Motor neuron (in vitro differentiated cells): ENCODE data around the gene GDPD5. TPM values are rescaled to one million over a fixed set of nuclear protein-coding genes. Genes with fewer than 3 reads are reported as not detected.
A peak's percentile ranks its signal among the peaks of the same experiment; 100 is the strongest.

Source experiments
- ATAC-seq, 8 experiments: fragments of 200-7000 bp; cut with Tn5 transposase; replicated peaks in 6 of 8; 2 replicates each; pipeline ENCODE4 v1.8.0; 2021; ENCODE audit warnings: mild to moderate bottlenecking in 8 of 8, moderate library complexity in 8 of 8
- H3K27ac ChIP-seq, 2 donors: fragments of 250-450 bp; sonication (Bioruptor Pico); 2 replicates each; pipeline ENCODE4 v1.9.0; 2021; ENCODE audit warnings: antibody characterized with exemption in 2 of 2, mild to moderate bottlenecking in 2 of 2, moderate library complexity in 1 of 2
- H3K4me1 ChIP-seq, 2 donors: fragments of 250-450 bp; sonication (Bioruptor Pico); replicated peaks in 1 of 2; 2 replicates each; pipeline ENCODE4 v1.6.1; 2021; ENCODE audit warnings: antibody characterized with exemption in 2 of 2, mild to moderate bottlenecking in 2 of 2, moderate library complexity in 1 of 2
- H3K4me3 ChIP-seq, 5 donors: fragments of 250-450 bp; sonication (Bioruptor Pico); 2 replicates each; pipeline ENCODE4 v1.9.0; 2021; ENCODE audit warnings: antibody characterized with exemption in 5 of 5, mild to moderate bottlenecking in 5 of 5, moderate library complexity in 4 of 5
- WGBS, 10 experiments: fragments of 450-650 bp; shearing (Covaris generic); methylation state at CpG; one replicate each; pipeline ENCODE4 v1.0.0; 2022; 5-methylcytosine and 5-hydroxymethylcytosine counted together
- in situ Hi-C, 9 experiments: fragments of 400-800 bp; cut with MboI; loops; one replicate each; pipeline ENCODE4 v1.15.0; 2021; ENCODE audit warnings: low sequenced_read_pairs in 9 of 9, low pct_unique_long_range_greater_than_20kb in 2 of 9; ENCODE audit not compliant: unreplicated experiment in 9 of 9
- total RNA-seq, 8 experiments: library from RNA; unstranded; fragments of 300-600 nt; gene quantifications; 2 replicates each; pipeline versions ENCODE4 v1.2.3 to v1.2.4, GENCODE V29; 2022

The GDPD5 gene
- total RNA-seq, 8 experiments from 2014 or later, result 3.2 to 28.2 (median 16.1) TPM

DNA sequence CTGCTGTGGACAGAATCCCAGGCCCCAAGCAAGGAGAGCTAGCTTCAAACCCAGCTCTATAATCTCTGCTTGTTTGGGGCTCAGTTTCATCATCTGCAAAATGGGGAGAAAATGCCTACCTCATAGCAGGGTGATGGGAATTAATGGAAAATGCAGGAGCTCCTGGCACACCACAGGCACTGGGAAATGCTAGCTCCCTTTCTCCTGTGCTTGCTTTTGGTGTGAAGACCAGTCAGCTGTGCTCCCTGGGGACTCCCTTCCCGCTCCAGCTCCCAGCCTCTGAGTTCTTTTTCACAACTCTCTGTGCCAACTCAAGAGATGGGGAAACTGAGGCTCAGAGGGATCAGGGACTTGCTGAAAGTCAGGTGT, 28.1 kb upstream of the GDPD5 start:
- Histone ChIP-seq H3K4me1 (peaks cover 12 to 19% of the 10 kb centered on the region in 2 donors), H3K4me3 (no peak overlapping the region), H3K27ac (peak overlapping the region; percentile 90 to 96)
- no CpG with 5 or more reads among the region's 1 CpG for WGBS, 10 experiments
- in situ Hi-C loops, result no loop called here
- no peak for ATAC-seq

- no peak overlapping the region for H3K27ac ChIP-seq
- no peak for ATAC-seq
- 20 to 100% (median 73%) methylated on average over 1 to 4 of the region's 6 CpGs; no CpG with 5 or more reads in 5 of the 10 experiments for WGBS, 10 experiments
- no peak overlapping the region for H3K4me3 ChIP-seq
- H3K4me1 ChIP-seq, result peaks cover 12 to 15% of the 10 kb centered on the region in 2 donors
- in situ Hi-C loops, result no loop called here
Measured at GRCh38 chr11:75553182-75553581, 27.4 kb upstream of the GDPD5 start.

DNA sequence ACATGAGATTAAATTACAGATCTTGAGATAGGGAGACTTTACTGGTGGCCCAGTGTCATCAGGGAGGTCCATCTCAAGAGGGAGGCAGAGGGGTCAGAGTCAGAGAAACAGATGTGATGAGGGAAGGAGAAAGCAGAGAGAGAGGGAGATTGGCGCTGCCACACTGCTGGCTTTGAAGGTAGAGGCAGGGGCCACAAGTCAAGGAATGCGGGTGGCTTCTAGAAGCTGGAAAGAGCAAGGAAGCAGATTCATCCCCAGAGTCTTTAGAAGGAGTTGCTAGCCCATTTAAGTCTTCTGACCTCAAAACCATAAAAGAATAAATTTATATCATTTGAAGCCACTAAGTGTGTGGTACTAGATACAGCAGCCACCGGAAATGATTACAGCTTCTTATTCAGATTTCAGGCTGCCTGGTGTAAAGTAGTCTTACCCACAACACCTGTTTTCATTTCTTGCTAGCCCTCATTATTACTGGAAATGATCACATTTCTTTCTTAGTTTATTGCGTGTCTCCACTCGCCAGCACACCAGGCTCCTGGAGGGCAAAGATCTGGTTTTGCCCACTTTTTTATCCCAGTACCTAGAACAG, 23.7 kb upstream of the GDPD5 start:
- Histone ChIP-seq H3K4me3 (no peak overlapping the region), H3K27ac (no peak overlapping the region)
- in situ Hi-C loops, result loop anchor here in 4 of 9 experiments (10.0 to 25.0 kb wide), 3 partner anchors 162 to 765 kb away; partner anchors contain the start of gene RPS3 (in 2 of the 4)

DNA sequence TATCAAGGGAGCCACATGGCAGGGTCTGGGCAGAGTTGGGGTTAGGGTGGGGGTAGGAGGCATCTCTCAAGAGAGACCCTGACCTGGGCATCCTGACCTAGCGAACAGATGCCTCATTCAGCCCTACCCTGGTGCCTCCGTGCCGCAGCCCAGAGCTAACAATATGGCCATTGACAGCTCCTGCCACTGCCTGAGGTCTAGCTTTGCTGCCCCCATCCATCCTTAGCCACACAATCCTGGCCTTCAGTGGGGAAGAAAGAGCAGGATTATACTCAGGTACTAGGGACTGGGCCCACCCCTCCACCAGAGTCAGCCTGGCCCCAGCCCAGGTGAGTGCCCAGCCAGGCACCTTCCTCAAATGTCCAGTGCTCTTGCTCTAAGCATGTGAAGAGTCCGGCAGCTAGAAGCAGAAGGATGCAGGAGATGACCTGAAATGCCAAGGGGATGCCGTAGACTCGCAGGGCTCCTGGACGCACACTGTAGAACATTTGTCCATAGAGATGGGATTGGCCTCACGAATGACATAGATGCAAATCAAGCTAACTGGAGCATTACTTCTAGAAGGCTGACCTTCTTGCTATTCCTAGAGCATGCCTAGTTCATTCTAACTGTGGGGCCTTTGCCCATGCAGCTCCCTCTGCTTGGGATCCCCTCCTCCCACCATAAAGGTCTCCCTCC, 23.0 kb upstream of the GDPD5 start:
- no peak overlapping the region for H3K27ac ChIP-seq
- in situ Hi-C loops, result loop anchor here in 4 of 9 experiments (10.0 to 25.0 kb wide), 3 partner anchors 161 to 766 kb away; partner anchors contain the start of gene RPS3 (in 2 of the 4)
- no peak for ATAC-seq
- 84 to 100% (median 93%) methylated on average over 1 to 5 of the region's 8 CpGs; no CpG with 5 or more reads in 4 of the 10 experiments for WGBS, 10 experiments
- H3K4me1 ChIP-seq, result peaks cover 4% of the 10 kb centered on the region in 2 donors
- H3K4me3 ChIP-seq, result no peak overlapping the region

More for the DNA sequence above, 23.7 kb upstream of the GDPD5 start:
- peaks cover 9 to 10% of the 10 kb centered on the region in 2 donors for H3K4me1 ChIP-seq
- 86 to 100% (median 100%) methylated on average over 1 to 4 of the region's 5 CpGs; no CpG with 5 or more reads in 2 of the 10 experiments for WGBS, 10 experiments
- no peak for ATAC-seq

GRCh38 chr11:75547617-75548058, 21.9 kb upstream of the GDPD5 start:
- ATAC-seq, result peak; percentile 89 to 98 (median 96)
- 0 to 25% (median 10%) methylated on average over 1 to 4 of the region's 7 CpGs; no CpG with 5 or more reads in 6 of the 10 experiments for WGBS, 10 experiments
- no peak overlapping the region for H3K4me3 ChIP-seq
- H3K27ac ChIP-seq, result peak overlapping the region; percentile 31 to 54
- peaks cover 4% of the 10 kb centered on the region in 2 donors for H3K4me1 ChIP-seq
- in situ Hi-C loops, result loop anchor here in 4 of 9 experiments (10.0 to 25.0 kb wide), 3 partner anchors 160 to 767 kb away; partner anchors contain the start of gene RPS3 (in 2 of the 4)

GRCh38 chr11:75547177-75547576, 21.4 kb upstream of the GDPD5 start:
- ATAC-seq, result no peak
- Histone ChIP-seq H3K4me1 (peaks cover 6 to 7% of the 10 kb centered on the region in 2 donors), H3K27ac (no peak overlapping the region), H3K4me3 (no peak overlapping the region)
- WGBS, 10 experiments, result 80 to 100% (median 89%) methylated on average over 1 of the region's 1 CpG; no CpG with 5 or more reads in 3 of the 10 experiments
- in situ Hi-C loops, result loop anchor here in 4 of 9 experiments (10.0 to 25.0 kb wide), 3 partner anchors 160 to 768 kb away; partner anchors contain the start of gene RPS3 (in 2 of the 4)

- H3K4me1 ChIP-seq, result peaks cover 18 to 21% of the 10 kb centered on the region in 2 donors
- 30 to 100% (median 80%) methylated on average over 1 to 5 of the region's 6 CpGs; no CpG with 5 or more reads in 3 of the 10 experiments for WGBS, 10 experiments
- no peak overlapping the region for H3K27ac ChIP-seq
- peak in 3 of 8 experiments; percentile 5 to 29 (median 24) for ATAC-seq
- H3K4me3 ChIP-seq, result no peak overlapping the region
- in situ Hi-C loops, result loop anchor here in 4 of 9 experiments (10.0 to 25.0 kb wide), 3 partner anchors 157 to 771 kb away; partner anchors contain the start of gene RPS3 (in 2 of the 4)
Measured at GRCh38 chr11:75543806-75544205, 18.1 kb upstream of the GDPD5 start.

GRCh38 chr11:75542088-75542438, 16.3 kb upstream of the GDPD5 start:
- peak overlapping the region; percentile 39 to 47 for H3K27ac ChIP-seq
- in situ Hi-C loops, result loop anchor here in 4 of 9 experiments (10.0 to 25.0 kb wide), 3 partner anchors 155 to 773 kb away; partner anchors contain the start of gene RPS3 (in 2 of the 4)

GRCh38 chr11:75541193-75542087, 15.7 kb upstream of the GDPD5 start:
- WGBS, 10 experiments, result 60 to 100% (median 92%) methylated on average over 1 to 4 of the region's 4 CpGs; no CpG with 5 or more reads in 1 of the 10 experiments
- Histone ChIP-seq H3K27ac (peak overlapping the region in 1 of 2 donors; percentile 21), H3K4me3 (no peak overlapping the region), H3K4me1 (peaks cover 14 to 16% of the 10 kb centered on the region in 2 donors)
- peak in 5 of 8 experiments; percentile 16 to 65 (median 54) for ATAC-seq
- in situ Hi-C loops, result loop anchor here in 4 of 9 experiments (10.0 to 25.0 kb wide), 3 partner anchors 154 to 773 kb away; partner anchors contain the start of gene RPS3 (in 2 of the 4)

More at GRCh38 chr11:75542088-75542438, 16.3 kb upstream of the GDPD5 start:
- H3K4me3 ChIP-seq, result no peak overlapping the region
- peak in 4 of 8 experiments; percentile 44 to 63 (median 53) for ATAC-seq
- H3K4me1 ChIP-seq, result peaks cover 14 to 16% of the 10 kb centered on the region in 2 donors
- 100% methylated on average over 1 of the region's 1 CpG; no CpG with 5 or more reads in 8 of the 10 experiments for WGBS, 10 experiments

- peak overlapping the region in 1 of 2 donors; percentile 53 for H3K27ac ChIP-seq
- WGBS, 10 experiments, result 28 to 100% (median 73%) methylated on average over 1 to 5 of the region's 9 CpGs; no CpG with 5 or more reads in 1 of the 10 experiments
- peak in 6 of 8 experiments; percentile 8 to 97 (median 50) for ATAC-seq
- peaks cover 14 to 16% of the 10 kb centered on the region in 2 donors for H3K4me1 ChIP-seq
- no peak overlapping the region for H3K4me3 ChIP-seq
- in situ Hi-C loops, result loop anchor here in 6 of 9 experiments (10.0 to 25.0 kb wide), 4 partner anchors 95 to 775 kb away; partner anchors contain the start of gene RPS3 (in 2 of the 6)
Measured at GRCh38 chr11:75539459-75540334, 14.0 kb upstream of the GDPD5 start.
